HepG2 (cell line): ENCODE results near the gene CLEC16A. TPM values are rescaled to one million over a fixed set of nuclear protein-coding genes. Genes with fewer than 3 reads are reported as not detected.

Source experiments
- ATAC-seq: fragments of 200-7000 bp; cut with Tn5 transposase; 3 replicates; pipeline ENCODE4 v1.9.1; 2020; ENCODE audit warnings: mild to moderate bottlenecking, moderate library complexity
- BruUV-seq: library from RNA; stranded (reverse); fragments of 400-500 nt; replicated peaks from 2 replicates; lab custom pipeline; 2021; lab: Mats Ljungman, UMichigan
- CTCF ChIA-PET: fragments of 300-600 bp; formaldehyde crosslinking; extraction: SDS; loops from one replicate; lab custom pipeline; 2021; ENCODE audit warnings: low total read pairs, inconsistent platforms, low intra/inter-chr PET ratio; lab: Yijun Ruan, JAX
- POLR2A ChIA-PET: fragments of 350-600 bp; sonication (Branson Sonifier 250); formaldehyde crosslinking; loops from one replicate; lab custom pipeline; 2020; ENCODE audit warnings: antibody characterized with exemption, inconsistent platforms; lab: Yijun Ruan, JAX
- DNase-seq: peaks from one replicate; pipeline ENCODE4 v3.0.0-alpha.2; 2015; ENCODE audit warnings: low spot score
- FAIRE-seq: peaks from 3 replicates; lab custom pipeline; 2011; peaks lifted over from hg19 to GRCh38; lab: Jason Lieb, UNC
- H2AFZ ChIP-seq: one replicate; pipeline ENCODE4 v1.6.1; 2011; ENCODE audit warnings: low read length, inconsistent platforms
- H3K27ac ChIP-seq: fragments of 300-600 bp; 3 replicates; pipeline ENCODE4 v1.8.0; 2011; ENCODE audit warnings: mixed run types, mild to moderate bottlenecking, mixed read lengths, low read length, inconsistent platforms; ENCODE audit not compliant: insufficient read depth; ENCODE audit errors: extremely low read length
- H3K27me3 ChIP-seq, 2 experiments: fragments of 200-600 bp in 1 of 2; 2 replicates in 1 of 2; 3 replicates in 1 of 2; pipeline versions ENCODE4 v1.6.0 to v1.8.0; 2011; ENCODE audit warnings: low read length in 2 of 2, mild to moderate bottlenecking in 2 of 2, moderate library complexity in 2 of 2, inconsistent platforms in 1 of 2; ENCODE audit not compliant: insufficient read depth in 2 of 2, control insufficient read depth in 1 of 2
- H3K36me3 ChIP-seq, 2 experiments: fragments of 200-600 bp in 1 of 2; replicated peaks in 1 of 2; 2 replicates in 1 of 2; 3 replicates in 1 of 2; pipeline versions ENCODE4 v1.5.1 to v1.8.0; 2011; ENCODE audit warnings: low read length in 2 of 2, inconsistent platforms in 1 of 2; ENCODE audit not compliant: insufficient read depth in 2 of 2, control insufficient read depth in 1 of 2
- H3K4me1 ChIP-seq: 2 replicates; pipeline ENCODE4 v1.5.1; 2012; ENCODE audit warnings: low read length, inconsistent platforms; ENCODE audit not compliant: insufficient read depth
- H3K4me2 ChIP-seq: 2 replicates; pipeline ENCODE4 v1.6.0; 2011; ENCODE audit warnings: low read depth, low read length, inconsistent platforms
- H3K4me3 ChIP-seq, 3 experiments: fragments of 200-600 bp in 1 of 3; sonication (generic), shearing (Covaris generic) in 1 of 3; replicated peaks in 1 of 3; 2 replicates each; pipeline ENCODE4 v1.5.1; 2011 to 2016; ENCODE audit warnings: low read length in 3 of 3, inconsistent platforms in 2 of 3, low read depth in 2 of 3, mild to moderate bottlenecking in 2 of 3, control low read depth in 1 of 3, mixed read lengths in 1 of 3; ENCODE audit not compliant: insufficient read depth in 1 of 3
- H3K79me2 ChIP-seq: one replicate; pipeline ENCODE4 v1.6.1; 2011; ENCODE audit warnings: low read length, inconsistent platforms; ENCODE audit not compliant: insufficient read depth
- H3K9ac ChIP-seq: 2 replicates; pipeline ENCODE4 v1.6.0; 2011; ENCODE audit warnings: mild to moderate bottlenecking, low read depth, low read length, inconsistent platforms; ENCODE audit not compliant: insufficient read depth
- H3K9me3 ChIP-seq: 2 replicates; pipeline ENCODE4 v1.5.1; 2012; ENCODE audit warnings: mild to moderate bottlenecking, low read length
- H4K20me1 ChIP-seq: 2 replicates; pipeline ENCODE4 v1.6.0; 2011; ENCODE audit warnings: inconsistent platforms, mild to moderate bottlenecking, low read length, moderate library complexity; ENCODE audit not compliant: insufficient read depth
- ATF7 ChIP-seq, 2 experiments: fragments of 450-650 bp in 1 of 2; sonication (generic) in 1 of 2; formaldehyde crosslinking in 1 of 2; IDR thresholded peaks; 2 replicates each; pipeline versions ENCODE4 v1.4.0 to v1.6.1; 2016 to 2020; ENCODE audit warnings: antibody characterized with exemption in 1 of 2, mild to moderate bottlenecking in 1 of 2, missing genetic modification reagents in 1 of 2
- KDM1A ChIP-seq: IDR thresholded peaks from 2 replicates; pipeline ENCODE4 v1.6.1; 2016; ENCODE audit warnings: missing compliant biosample characterization
- PHB2 ChIP-seq: fragments of 450-650 bp; IDR thresholded peaks from 2 replicates; pipeline ENCODE4 v1.6.1; 2018; ENCODE audit not compliant: partially characterized antibody
- PHF8 ChIP-seq: sonication (generic); formaldehyde crosslinking; IDR thresholded peaks from 2 replicates; pipeline ENCODE4 v1.5.0; 2020; ENCODE audit warnings: missing genetic modification reagents
- SALL1 ChIP-seq: sonication (generic); formaldehyde crosslinking; IDR thresholded peaks from 2 replicates; pipeline ENCODE4 v1.8.0; 2022; ENCODE audit warnings: mild to moderate bottlenecking, missing genetic modification reagents
- SUZ12 ChIP-seq: fragments of 150-350 bp; IDR thresholded peaks from 2 replicates; pipeline ENCODE4 v1.6.1; 2014; ENCODE audit warnings: low read depth, low read length
- ZNF136 ChIP-seq: sonication (generic); formaldehyde crosslinking; IDR thresholded peaks from 2 replicates; pipeline ENCODE4 v1.8.1; 2022; ENCODE audit warnings: low read depth, mild to moderate bottlenecking, moderate library complexity, missing genetic modification reagents
- ZNF225 ChIP-seq: sonication (generic); formaldehyde crosslinking; IDR thresholded peaks from 2 replicates; pipeline ENCODE4 v1.4.0; 2020; ENCODE audit warnings: mild to moderate bottlenecking, missing genetic modification reagents
- ZNF33A ChIP-seq: sonication (generic); formaldehyde crosslinking; IDR thresholded peaks from 2 replicates; pipeline ENCODE4 v1.5.1; 2020; ENCODE audit warnings: missing genetic modification reagents, mild to moderate bottlenecking, moderate library complexity, borderline replicate concordance
- ZNF547 ChIP-seq: sonication (generic); formaldehyde crosslinking; IDR thresholded peaks from 2 replicates; pipeline ENCODE4 v1.5.1; 2020; ENCODE audit warnings: mild to moderate bottlenecking, missing genetic modification reagents
- ZNF644 ChIP-seq: IDR thresholded peaks from 2 replicates; pipeline ENCODE4 v1.6.1; 2016; ENCODE audit warnings: low read depth
- ZNF746 ChIP-seq: sonication (generic); formaldehyde crosslinking; IDR thresholded peaks from 2 replicates; pipeline ENCODE4 v1.8.0; 2022; ENCODE audit warnings: mild to moderate bottlenecking, missing genetic modification reagents
- ZNF788 ChIP-seq: sonication (generic); formaldehyde crosslinking; IDR thresholded peaks from 2 replicates; pipeline ENCODE4 v1.5.0; 2020; ENCODE audit warnings: mild to moderate bottlenecking, missing genetic modification reagents, borderline replicate concordance
- ZSCAN9 ChIP-seq: IDR thresholded peaks from 2 replicates; pipeline ENCODE4 v1.6.1; 2016; ENCODE audit warnings: borderline replicate concordance
- WGBS: methylation state at CpG from one replicate; pipeline ENCODE4 v1.1.6; 2017; ENCODE audit warnings: low lambda C conversion rate; 5-methylcytosine and 5-hydroxymethylcytosine counted together
- in situ Hi-C: cut with HindIII; loops from 2 replicates; pipeline ENCODE4 v1.10.0; 2017; ENCODE audit warnings: low pct_unique_long_range_greater_than_20kb; ENCODE audit not compliant: extremely low pct_ligation_motif_present
- intact Hi-C: fragments of 100-400 bp; cut with micrococcal nuclease; formaldehyde crosslinking; loops from one replicate; pipeline ENCODE4 v1.10.0; 2022; ENCODE audit not compliant: unreplicated experiment
- polyA plus RNA-seq, 8 experiments: library from polyadenylated mRNA; depleted of rRNA in 3 of 8; stranded (reverse) in 7 of 8; unstranded in 1 of 8; fragments of >200 nt; fragmentation: Illumina TruSeq in 4 of 8; extraction: Trizol in 4 of 8; gene quantifications; 2 replicates each; pipeline versions ENCODE4 v1.2.1 to v1.2.3, GENCODE V29; 2011 to 2016; ENCODE audit warnings: low read depth in 4 of 8, missing spikeins in 1 of 8, mixed read lengths in 1 of 8; ENCODE audit not compliant: insufficient read depth in 1 of 8
- total RNA-seq, 5 experiments: library from RNA; depleted of rRNA; stranded (reverse); fragments of >200 nt; fragmentation: Illumina TruSeq; extraction: Trizol; gene quantifications; 2 replicates each; pipeline ENCODE4 v1.2.3, GENCODE V29; 2016; ENCODE audit warnings: low read depth in 1 of 5
- TF ChIP-seq, protein P1 (sequence below): sonication (generic); formaldehyde crosslinking; IDR thresholded peaks from 2 replicates; pipeline ENCODE4 v1.4.0; 2020; ENCODE audit warnings: missing genetic modification reagents, borderline replicate concordance
- TF ChIP-seq, protein P2 (sequence below): IDR thresholded peaks from 2 replicates; pipeline ENCODE4 v1.6.1; 2012; ENCODE audit warnings: low read depth, low read length, improper control_type of control experiment
- TF ChIP-seq, protein P3 (sequence below): sonication (generic); formaldehyde crosslinking; IDR thresholded peaks from 2 replicates; pipeline ENCODE4 v1.4.0; 2020; ENCODE audit warnings: missing genetic modification reagents

The CLEC16A gene
- total and polyA plus RNA-seq, 2 of the 13 experiments (the other 11 are each of a cell fraction or from before 2014, with no cell fraction given): 8.5 to 10.3 TPM

DNA sequence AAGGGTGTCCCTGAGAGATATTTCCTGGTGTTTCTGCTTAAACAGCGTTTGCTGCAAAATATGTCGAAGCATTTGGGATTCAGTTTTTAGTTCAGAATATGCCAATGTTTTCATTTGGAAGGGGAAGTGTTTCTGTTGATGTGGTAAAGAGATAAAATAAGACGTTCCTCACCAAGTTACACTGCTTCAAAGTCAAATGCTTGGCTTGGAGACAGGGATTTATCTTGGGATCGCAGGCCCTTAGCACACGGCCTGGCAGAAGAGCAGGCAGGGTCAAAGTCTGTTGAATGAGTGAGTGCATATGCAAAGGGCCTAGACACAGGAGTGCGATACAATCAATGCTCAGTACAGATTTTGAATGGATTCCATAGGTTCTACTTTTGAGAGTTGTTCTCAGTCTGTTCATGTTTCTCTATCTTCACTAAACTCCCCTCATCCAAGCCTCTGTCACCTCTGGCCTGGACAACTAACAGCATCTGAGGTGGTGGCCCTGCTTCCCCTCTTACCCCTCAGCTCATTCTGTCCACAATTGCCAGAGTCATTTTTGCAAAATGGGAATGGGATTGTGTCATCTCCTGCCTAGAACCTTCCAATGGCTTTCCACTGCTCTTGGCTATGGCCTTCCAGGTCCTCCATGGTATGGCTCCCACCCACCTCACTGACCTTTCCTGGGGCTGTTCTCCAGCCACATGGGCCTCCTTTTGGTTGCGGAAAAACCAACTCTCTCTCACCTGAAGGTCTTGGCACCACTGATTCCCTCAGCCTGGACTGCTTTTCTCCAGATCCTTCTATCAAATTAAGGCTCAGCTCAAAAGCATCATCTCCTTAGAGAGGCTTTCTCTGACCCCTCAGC lies 5.3 kb upstream of the CLEC16A start:
- no peaks in the 10 kb centered on the region; a peak in 1 of 5 replicates for H3K27me3 ChIP-seq
- peak overlapping the region; percentile 31; the same call in 1 of the 2 replicates for H3K9ac ChIP-seq
- peaks cover 45% of the 10 kb centered on the region for H4K20me1 ChIP-seq
- peak overlapping the region; percentile 70 to 82 (median 76); a peak in 3 of 6 replicates for H3K4me3 ChIP-seq
- H2AFZ ChIP-seq: no peak overlapping the region
- CTCF ChIA-PET: no interaction called here
- H3K79me2 ChIP-seq: peaks cover 63% of the 10 kb centered on the region
- 47% methylated on average over 7 of the region's 7 CpGs for WGBS
- no TSS peak for BruUV-seq
- peaks cover 74% of the 10 kb centered on the region for H3K4me1 ChIP-seq
- DNase-seq: peak; percentile 56
- H3K4me2 ChIP-seq: peak overlapping the region; percentile 97
- H3K36me3 ChIP-seq: peaks cover 0 to 6% of the 10 kb centered on the region in 2 experiments; a peak in 2 of 5 replicates
- H3K9me3 ChIP-seq: no peaks in the 10 kb centered on the region
- peak; percentile 18 for FAIRE-seq
- POLR2A ChIA-PET: interaction anchor here (0.6 to 4.5 kb wide), 3 partner anchors 16 to 353 kb away, joined by 3 to 60 read pairs (median 3); no protein-coding TSS in a partner anchor
- peak overlapping the region; percentile 34 for H3K27ac ChIP-seq
- intact Hi-C loops (no loop called here), in situ Hi-C loops (no loop called here)
- ATAC-seq: peak; percentile 27
- TF ChIP-seq, protein P1, sequence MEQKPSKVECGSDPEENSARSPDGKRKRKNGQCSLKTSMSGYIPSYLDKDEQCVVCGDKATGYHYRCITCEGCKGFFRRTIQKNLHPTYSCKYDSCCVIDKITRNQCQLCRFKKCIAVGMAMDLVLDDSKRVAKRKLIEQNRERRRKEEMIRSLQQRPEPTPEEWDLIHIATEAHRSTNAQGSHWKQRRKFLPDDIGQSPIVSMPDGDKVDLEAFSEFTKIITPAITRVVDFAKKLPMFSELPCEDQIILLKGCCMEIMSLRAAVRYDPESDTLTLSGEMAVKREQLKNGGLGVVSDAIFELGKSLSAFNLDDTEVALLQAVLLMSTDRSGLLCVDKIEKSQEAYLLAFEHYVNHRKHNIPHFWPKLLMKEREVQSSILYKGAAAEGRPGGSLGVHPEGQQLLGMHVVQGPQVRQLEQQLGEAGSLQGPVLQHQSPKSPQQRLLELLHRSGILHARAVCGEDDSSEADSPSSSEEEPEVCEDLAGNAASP (CRISPR knock-in tag): no peak
- TF ChIP-seq ZNF644 (CRISPR knock-in tag) (no peak; the same call in 1 of the 2 replicates), PHF8 (CRISPR knock-in tag) (0 out of 2 replicates have a peak, but pooled peaks have one; percentile 19), ZNF547 (CRISPR knock-in tag) (0 out of 2 replicates have a peak, but pooled peaks have one; percentile 37), ZNF33A (CRISPR knock-in tag) (no peak), ZNF788 (CRISPR knock-in tag) (peak; percentile 41; the same call in 1 of the 2 replicates), ZNF136 (no peak), ZSCAN9 (CRISPR knock-in tag) (peak; percentile 63; the same call in 1 of the 2 replicates), ZNF225 (no peak), ZNF746 (CRISPR knock-in tag) (no peak), ATF7 (IDR thresholded peaks at IDR 0.05) (no peak), ATF7 (CRISPR knock-in tag; IDR thresholded peaks at IDR 0.05) (no peak), SALL1 (0 out of 2 replicates have a peak, but pooled peaks have one; percentile 16), KDM1A (CRISPR knock-in tag) (no peak), SUZ12 (no peak), PHB2 (no peak)
- TF ChIP-seq, protein P2, sequence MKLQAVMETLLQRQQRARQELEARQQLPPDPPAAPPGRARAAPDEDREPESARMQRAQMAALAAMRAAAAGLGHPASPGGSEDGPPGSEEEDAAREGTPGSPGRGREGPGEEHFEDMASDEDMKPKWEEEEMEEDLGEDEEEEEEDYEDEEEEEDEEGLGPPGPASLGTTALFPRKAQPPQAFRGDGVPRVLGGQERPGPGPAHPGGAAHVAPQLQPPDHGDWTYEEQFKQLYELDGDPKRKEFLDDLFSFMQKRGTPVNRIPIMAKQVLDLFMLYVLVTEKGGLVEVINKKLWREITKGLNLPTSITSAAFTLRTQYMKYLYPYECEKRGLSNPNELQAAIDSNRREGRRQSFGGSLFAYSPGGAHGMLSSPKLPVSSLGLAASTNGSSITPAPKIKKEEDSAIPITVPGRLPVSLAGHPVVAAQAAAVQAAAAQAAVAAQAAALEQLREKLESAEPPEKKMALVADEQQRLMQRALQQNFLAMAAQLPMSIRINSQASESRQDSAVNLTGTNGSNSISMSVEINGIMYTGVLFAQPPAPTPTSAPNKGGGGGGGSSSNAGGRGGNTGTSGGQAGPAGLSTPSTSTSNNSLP: no peak
- TF ChIP-seq, protein P3, sequence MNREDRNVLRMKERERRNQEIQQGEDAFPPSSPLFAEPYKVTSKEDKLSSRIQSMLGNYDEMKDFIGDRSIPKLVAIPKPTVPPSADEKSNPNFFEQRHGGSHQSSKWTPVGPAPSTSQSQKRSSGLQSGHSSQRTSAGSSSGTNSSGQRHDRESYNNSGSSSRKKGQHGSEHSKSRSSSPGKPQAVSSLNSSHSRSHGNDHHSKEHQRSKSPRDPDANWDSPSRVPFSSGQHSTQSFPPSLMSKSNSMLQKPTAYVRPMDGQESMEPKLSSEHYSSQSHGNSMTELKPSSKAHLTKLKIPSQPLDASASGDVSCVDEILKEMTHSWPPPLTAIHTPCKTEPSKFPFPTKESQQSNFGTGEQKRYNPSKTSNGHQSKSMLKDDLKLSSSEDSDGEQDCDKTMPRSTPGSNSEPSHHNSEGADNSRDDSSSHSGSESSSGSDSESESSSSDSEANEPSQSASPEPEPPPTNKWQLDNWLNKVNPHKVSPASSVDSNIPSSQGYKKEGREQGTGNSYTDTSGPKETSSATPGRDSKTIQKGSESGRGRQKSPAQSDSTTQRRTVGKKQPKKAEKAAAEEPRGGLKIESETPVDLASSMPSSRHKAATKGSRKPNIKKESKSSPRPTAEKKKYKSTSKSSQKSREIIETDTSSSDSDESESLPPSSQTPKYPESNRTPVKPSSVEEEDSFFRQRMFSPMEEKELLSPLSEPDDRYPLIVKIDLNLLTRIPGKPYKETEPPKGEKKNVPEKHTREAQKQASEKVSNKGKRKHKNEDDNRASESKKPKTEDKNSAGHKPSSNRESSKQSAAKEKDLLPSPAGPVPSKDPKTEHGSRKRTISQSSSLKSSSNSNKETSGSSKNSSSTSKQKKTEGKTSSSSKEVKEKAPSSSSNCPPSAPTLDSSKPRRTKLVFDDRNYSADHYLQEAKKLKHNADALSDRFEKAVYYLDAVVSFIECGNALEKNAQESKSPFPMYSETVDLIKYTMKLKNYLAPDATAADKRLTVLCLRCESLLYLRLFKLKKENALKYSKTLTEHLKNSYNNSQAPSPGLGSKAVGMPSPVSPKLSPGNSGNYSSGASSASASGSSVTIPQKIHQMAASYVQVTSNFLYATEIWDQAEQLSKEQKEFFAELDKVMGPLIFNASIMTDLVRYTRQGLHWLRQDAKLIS: no peak
